HG02870 (cell line): ENCODE measurements around the gene DDIAS.
A peak's percentile ranks its signal among the peaks of the same experiment; 100 is the strongest.
"Not testable (repeated sequence)": the region's sequence is repeated elsewhere in the genome, so short reads cannot be mapped to it uniquely, and the experiment has no call there.

Experiments used
- ATAC-seq: cut with Tn5 transposase; IDR thresholded peaks from one replicate; pipeline ENCODE4 v1.9.1; 2021; ENCODE audit warnings: mild to moderate bottlenecking, moderate library complexity; ENCODE audit not compliant: unreplicated experiment

The DDIAS gene, protein sequence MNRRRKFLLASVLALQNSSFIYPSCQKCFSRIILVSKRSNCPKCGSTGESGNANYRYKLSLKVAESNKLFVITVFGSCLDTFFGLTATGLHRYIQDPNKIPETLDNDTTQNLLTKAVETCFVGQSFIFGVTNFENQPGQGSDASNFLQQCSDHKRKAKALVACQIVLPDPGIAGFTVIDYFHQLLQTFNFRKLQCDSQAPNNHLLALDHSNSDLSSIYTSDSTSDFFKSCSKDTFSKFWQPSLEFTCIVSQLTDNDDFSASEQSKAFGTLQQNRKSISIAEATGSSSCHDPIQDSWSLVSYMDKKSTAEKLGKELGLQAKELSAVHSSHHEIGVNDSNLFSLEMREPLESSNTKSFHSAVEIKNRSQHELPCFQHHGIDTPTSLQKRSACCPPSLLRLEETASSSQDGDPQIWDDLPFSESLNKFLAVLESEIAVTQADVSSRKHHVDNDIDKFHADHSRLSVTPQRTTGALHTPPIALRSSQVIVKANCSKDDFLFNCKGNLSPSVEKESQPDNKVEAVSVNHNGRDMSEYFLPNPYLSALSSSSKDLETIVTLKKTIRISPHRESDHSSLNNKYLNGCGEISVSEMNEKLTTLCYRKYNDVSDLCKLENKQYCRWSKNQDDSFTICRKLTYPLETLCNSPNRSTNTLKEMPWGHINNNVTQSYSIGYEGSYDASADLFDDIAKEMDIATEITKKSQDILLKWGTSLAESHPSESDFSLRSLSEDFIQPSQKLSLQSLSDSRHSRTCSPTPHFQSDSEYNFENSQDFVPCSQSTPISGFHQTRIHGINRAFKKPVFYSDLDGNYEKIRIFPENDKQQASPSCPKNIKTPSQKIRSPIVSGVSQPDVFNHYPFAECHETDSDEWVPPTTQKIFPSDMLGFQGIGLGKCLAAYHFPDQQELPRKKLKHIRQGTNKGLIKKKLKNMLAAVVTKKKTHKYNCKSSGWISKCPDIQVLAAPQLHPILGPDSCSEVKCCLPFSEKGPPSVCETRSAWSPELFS

DNA sequence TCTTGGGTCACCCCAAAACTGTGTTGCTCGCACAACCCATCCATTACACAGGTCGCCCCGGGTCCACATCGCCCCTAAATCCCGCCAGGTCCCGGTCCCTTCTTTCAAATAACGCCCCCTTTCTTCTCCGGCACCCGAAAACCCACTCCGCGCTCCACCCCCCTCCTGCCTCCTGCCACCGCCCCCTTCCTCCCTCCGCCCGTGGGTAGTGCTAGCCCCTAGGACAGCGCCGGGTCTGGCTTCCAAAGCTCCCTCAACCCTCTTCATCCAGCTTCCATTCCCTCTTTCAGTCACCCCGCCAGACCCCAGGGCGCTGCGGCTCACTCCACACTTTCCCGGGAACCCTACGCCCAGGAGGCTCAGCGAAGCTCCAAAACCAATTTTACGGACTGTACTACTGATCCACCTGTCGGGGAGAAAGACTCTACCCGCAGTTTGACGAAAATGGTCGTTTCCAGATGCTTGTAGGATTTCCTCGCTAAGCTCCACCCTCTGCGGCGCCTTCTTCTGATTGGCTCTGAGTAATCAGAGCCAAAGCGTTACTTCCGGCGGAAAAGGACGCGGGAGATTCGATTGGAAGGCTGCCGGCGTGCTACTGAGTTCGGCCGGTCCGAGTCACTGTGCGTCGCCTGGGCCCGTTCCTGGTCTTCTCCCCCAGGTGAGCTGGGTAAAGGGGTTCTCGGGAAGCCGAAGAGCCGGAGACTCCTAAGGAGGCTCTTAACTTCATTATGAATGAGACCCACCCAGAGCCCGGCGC lies at the start of gene DDIAS:
TSS of gene DDIAS (plus strand) at position 572 of the 757 bp plus-strand sequence. CDS start 13,003 bp downstream, outside the sequence.
- ATAC-seq: peak; percentile 68

DNA sequence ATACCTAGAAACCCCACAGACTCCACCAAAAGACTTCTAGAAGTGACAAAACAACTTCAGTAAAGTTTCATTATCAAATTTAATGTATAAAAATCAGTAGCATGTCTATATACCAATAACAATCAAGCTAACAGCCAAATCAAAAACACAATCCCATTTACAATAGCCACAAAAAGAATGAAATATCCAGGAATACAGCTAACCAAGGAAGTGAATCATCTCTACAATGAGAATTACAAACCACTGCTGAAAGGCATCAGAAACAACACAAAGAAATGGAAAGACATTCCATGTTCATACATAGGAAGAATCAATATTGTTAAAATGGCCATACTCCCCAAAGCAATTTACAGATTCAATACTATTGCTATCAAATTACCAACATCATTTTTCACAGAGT lies 47.3 kb upstream of the DDIAS start:
- ATAC-seq: no peak

GRCh38 chr11:82854916-82855315 lies 46.6 kb upstream of the DDIAS start:
- ATAC-seq: not testable (repeated sequence)

DNA sequence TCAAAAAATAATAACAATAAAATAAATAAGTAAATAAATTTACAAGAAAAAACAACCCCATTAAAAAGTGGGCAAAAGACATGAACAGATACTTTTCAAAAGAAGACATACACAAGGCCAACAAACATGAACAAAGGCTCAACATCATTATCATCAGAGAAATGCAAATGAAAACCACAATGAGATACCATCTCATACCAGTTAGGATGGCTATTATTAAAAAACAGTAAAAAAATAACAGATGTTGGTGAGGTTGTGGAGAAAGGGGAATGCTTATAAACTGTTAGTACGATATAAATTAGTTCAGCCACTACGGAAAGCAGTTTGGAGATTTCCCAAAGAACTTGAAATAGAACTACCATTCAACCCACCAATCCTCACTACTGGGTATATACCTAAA lies 45.9 kb upstream of the DDIAS start:
- no peak for ATAC-seq

DNA sequence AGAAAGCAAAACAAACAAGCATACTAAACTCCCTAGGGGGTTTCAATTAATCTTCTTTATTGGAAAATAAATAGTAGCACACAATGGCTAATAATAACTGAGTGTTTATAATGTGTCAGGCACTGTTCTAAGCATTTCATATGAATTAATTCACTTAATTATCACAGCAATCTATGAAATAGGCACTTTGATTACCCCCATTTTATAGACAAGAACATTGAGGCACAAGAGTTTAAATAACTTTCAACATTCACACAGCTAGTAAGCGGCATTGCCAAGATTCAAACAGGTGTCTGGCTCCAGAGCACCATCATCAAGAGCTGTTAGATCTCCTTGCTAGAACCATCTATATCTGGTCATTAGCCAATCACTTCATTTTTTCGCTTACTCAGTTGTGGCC lies 44.4 kb upstream of the DDIAS start:
- ATAC-seq: no peak

- no peak for ATAC-seq
Measured at GRCh38 chr11:82858133-82858532, 43.4 kb upstream of the DDIAS start.

DNA sequence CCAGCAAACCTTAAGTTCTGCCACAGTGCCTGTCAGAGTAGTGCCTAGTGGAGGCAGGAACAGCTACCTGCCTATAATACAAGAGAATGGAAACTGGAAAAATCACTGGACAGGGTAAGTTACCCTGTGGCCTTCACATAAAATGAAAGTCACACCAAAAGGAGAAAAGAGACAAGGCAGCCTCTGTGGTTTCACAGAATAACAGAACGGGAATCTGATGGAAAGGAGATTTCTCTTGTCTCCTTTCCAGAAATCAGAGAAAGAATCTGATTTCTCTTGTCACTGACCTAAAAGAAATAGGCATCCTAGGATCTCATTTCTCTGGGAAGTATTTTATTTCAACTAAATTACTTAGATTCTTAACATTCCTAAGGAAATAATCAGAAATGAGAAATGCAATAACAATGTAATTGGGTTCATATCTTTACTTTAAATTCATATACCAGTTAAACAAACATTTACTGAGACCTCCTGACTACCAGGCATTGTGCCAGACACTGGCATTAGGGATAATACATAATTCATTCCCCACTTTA lies 42.9 kb upstream of the DDIAS start:
- no peak for ATAC-seq

GRCh38 chr11:82859750-82860149 lies 41.8 kb upstream of the DDIAS start:
- ATAC-seq: no peak

- ATAC-seq: no peak
Measured at GRCh38 chr11:82862379-82862778, 39.2 kb upstream of the DDIAS start.

DNA sequence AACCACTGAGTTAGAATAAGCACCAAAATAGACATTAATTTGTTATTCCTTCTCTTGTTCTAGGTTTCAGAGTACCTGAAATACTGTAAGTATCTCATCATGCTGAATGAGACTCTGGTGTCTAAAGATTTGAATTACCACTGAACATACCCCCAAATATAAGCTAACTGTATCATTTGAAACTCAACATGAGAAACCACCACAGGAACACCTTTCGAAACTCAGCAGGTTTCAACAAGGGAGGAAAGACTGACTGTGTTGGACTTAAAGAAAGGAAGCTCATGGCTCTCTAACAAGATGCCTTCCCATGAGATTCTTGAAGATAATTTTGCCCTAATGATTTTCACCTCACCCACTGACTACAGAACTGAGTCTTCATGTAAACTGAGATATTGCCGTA lies 38.3 kb upstream of the DDIAS start:
- peak; percentile 70 for ATAC-seq

DNA sequence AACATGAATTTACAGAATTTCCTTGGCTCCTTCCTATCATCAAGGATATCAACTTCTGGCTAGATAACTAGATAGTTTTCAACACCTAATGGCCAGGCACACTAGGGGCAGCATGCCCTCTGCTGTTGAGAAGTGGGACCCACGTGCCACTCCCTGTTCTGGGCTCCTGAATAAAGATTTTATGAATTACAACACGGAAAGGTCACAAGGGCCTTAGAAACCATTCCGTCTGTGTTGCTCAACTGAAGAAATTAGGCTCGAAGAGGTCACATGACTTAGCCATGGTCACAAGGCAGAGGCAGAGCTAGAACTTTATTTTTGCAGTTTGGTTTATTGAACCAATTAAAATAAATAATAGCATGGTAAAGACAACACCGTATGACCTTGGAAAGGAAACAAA lies 37.3 kb upstream of the DDIAS start:
- ATAC-seq: peak; percentile 36

- ATAC-seq: no peak
Measured at GRCh38 chr11:82865841-82866240, 35.7 kb upstream of the DDIAS start.

- ATAC-seq: no peak
Measured at GRCh38 chr11:82867495-82868082, 33.9 kb upstream of the DDIAS start.

GRCh38 chr11:82869657-82870056 lies 31.9 kb upstream of the DDIAS start:
- ATAC-seq: no peak

DNA sequence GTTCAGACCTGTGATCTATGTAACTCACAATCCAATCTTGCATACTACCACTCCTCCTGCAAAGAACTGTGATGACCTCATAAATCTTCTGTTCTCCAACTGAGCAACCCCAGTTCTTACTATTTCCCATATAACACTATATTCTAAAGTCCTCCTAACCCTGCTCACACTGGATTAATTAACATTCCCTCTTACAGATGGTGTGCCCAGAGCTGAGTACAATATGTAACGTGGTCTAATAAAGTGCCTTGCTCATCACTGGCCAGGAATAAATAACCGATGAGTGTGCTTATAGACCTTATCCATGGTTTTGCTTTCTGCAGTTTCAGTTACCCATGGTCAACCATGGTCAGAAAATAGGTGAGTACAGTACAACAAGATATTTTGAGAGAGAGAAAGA lies 29.9 kb upstream of the DDIAS start:
- ATAC-seq: no peak

- ATAC-seq: no peak
Measured at GRCh38 chr11:82872377-82873150, 29.0 kb upstream of the DDIAS start.

DNA sequence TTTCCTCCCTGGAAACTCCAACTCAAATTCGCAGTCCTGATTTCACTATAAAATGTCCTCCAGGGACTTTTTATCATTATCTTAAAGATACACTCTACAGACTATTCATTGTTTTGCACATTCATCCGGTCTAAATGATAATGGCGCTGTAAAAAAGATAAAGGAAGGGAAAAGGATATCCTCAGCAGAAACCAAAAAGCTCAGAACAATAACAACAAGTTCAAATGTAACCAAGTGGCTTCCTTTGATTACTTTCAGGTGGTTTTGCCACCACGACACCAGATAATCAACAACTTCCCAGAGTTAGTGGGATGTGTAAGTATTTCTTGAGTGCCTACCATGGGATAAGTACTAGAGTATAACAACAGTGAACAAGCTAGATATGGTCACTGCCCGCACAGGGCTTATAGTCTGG lies 27.6 kb upstream of the DDIAS start:
- ATAC-seq: no peak

DNA sequence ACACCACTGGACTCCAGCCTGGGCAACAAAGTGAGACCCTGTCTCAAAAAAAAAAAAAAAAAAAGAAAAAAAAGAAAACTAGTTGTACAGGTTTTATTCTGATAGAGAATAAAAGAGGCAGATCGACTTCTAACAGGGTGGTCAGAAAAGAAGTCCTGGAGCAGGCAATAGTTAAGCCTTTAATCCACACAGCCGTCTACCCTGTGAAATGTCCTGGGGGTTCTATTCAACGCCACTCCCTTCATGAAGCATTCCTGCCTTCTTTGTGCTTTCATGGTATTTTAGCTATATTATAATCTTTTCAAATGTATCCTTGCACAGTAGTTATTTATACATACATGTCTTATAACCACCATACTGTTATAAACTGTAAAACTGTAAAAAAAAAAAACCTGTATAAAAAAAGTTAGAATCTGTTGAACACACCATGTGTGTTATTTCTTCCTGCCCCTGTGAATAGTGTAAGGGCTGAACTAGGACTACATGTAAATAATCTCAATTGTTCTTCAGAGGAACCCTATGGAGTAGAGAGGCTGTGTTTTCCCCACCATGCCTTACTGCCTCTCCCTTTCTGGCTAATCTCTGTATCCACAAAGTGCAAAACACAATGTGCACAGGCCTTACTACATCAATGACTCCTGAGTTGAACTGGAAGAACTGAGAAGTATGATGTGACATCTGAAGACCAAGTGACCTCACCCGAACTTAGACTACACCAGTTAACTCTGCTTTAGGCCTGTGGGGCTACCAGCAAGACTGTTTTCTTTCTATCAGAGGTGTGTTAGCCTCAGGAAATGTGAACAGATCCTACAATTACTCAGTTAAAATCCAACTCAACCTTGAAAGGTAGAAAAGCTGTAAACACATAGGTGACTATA lies 26.7 kb upstream of the DDIAS start:
- no peak for ATAC-seq

DNA sequence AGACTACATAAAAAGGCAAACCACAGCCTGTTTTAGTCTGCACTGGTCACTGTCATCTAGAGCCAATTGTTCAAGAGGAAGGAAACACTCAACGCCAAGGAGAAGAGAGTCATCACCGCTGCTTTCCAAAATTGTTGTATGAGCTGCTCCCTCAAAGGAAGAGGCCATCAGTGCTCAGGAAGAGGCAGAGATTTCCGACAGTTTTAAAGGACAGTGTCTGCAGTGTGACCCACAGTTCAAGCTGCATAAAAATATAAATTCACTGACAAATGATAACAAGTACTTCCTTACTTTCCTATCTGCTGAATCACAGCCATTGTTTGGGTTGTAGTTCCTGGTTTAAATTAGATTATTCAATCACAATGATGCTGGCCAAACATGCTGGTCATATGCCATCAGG lies 17.7 kb upstream of the DDIAS start:
- ATAC-seq: no peak
